GM21515 (cell line): ENCODE data around the gene MCCC1.
"Not testable (repeated sequence)": the region's sequence is repeated elsewhere in the genome, so short reads cannot be mapped to it uniquely, and the experiment has no call there.

Experiments
- ATAC-seq: cut with Tn5 transposase; IDR thresholded peaks from one replicate; pipeline ENCODE4 v1.9.1; 2021; ENCODE audit not compliant: unreplicated experiment

Gene MCCC1

GRCh38 chr3:183106635-183107034 lies 7.3 kb upstream of the MCCC1 start:
- no peak for ATAC-seq

GRCh38 chr3:183103950-183104349 lies 4.7 kb upstream of the MCCC1 start:
- ATAC-seq, result not testable (repeated sequence)

- ATAC-seq, result not testable (repeated sequence)
Observed at GRCh38 chr3:183101040-183101439, 1.7 kb upstream of the MCCC1 start.

- ATAC-seq, result no peak
Observed at GRCh38 chr3:183100376-183100775, 1.1 kb upstream of the MCCC1 start.

GRCh38 chr3:183099838-183100204 lies 525 bp upstream of the MCCC1 start:
- no peak for ATAC-seq

GRCh38 chr3:183098536-183099025 lies 715 bp downstream of the MCCC1 start:
- ATAC-seq, result no peak

- no peak for ATAC-seq
Observed at GRCh38 chr3:183094711-183095110, 4.6 kb downstream of the MCCC1 start.

- no peak for ATAC-seq
Observed at GRCh38 chr3:183092256-183092655, 7.0 kb downstream of the MCCC1 start.

- no peak for ATAC-seq
Observed at GRCh38 chr3:183087184-183087583, 12.1 kb downstream of the MCCC1 start.

GRCh38 chr3:183085634-183086390 lies 13.5 kb downstream of the MCCC1 start:
- no peak for ATAC-seq

- no peak for ATAC-seq
Observed at GRCh38 chr3:183082355-183082915, 16.9 kb downstream of the MCCC1 start.

- no peak for ATAC-seq
Observed at GRCh38 chr3:183081459-183082183, 17.7 kb downstream of the MCCC1 start.

- no peak for ATAC-seq
Observed at GRCh38 chr3:183080628-183081027, 18.7 kb downstream of the MCCC1 start.

GRCh38 chr3:183074881-183075280 lies 24.4 kb downstream of the MCCC1 start:
- no peak for ATAC-seq

- ATAC-seq, result no peak
Observed at GRCh38 chr3:183074261-183074660, 25.0 kb downstream of the MCCC1 start.

- ATAC-seq, result no peak
Observed at GRCh38 chr3:183073839-183074238, 25.5 kb downstream of the MCCC1 start.

- no peak for ATAC-seq
Observed at GRCh38 chr3:183070892-183071291, 28.4 kb downstream of the MCCC1 start.

- no peak for ATAC-seq
Observed at GRCh38 chr3:183069086-183069485, 30.2 kb downstream of the MCCC1 start.

GRCh38 chr3:183066891-183067290 lies 32.4 kb downstream of the MCCC1 start:
- not testable (repeated sequence) for ATAC-seq

- ATAC-seq, result no peak
Observed at GRCh38 chr3:183064475-183064874, 34.8 kb downstream of the MCCC1 start.

GRCh38 chr3:183061391-183062172 lies 37.7 kb downstream of the MCCC1 start:
- ATAC-seq, result no peak
